Measurements from ENCODE around the gene MPO. TPM values are rescaled to one million over a fixed set of nuclear protein-coding genes. Genes with fewer than 3 reads are reported as not detected.

The MPO gene
- total RNA-seq, 2 donors from 2014 or later, result not detected

DNA sequence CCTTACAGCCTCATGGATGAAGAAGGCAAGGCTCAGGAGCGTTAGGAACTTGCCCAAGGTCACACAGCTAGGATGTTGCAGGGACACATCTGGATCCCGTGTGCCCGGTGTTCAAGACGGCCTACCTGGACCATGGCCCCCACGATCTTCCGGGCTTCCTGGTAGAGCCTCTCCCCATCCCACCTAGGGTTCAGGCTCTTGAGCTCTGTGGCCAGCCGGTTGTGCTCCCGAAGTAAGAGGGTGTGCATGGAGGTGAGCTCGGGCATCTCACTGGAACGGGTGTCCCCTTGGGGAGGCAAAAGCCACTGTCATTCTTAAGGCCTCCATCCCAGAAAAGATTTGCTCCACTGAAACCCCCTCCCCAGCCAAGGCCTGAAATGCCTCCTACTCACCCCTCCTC lies 5.3 kb downstream of the MPO start:
- H3K36me3 Mint-ChIP-seq (ENCODE audit: low read depth), result no peaks in the 10 kb centered on the region
- no peak overlapping the region for H3K27ac Mint-ChIP-seq
- no peak for DNase-seq
- H3K4me1 ChIP-seq (ENCODE audit: control insufficient read depth, insufficient read depth, low read length), result no peaks in the 10 kb centered on the region
- no peaks in the 10 kb centered on the region for H3K4me1 Mint-ChIP-seq
- H3K27ac ChIP-seq (ENCODE audit: low read depth, low read length), result no peak overlapping the region
- no peak overlapping the region for H3K4me3 Mint-ChIP-seq
- TF ChIP-seq, protein P1, sequence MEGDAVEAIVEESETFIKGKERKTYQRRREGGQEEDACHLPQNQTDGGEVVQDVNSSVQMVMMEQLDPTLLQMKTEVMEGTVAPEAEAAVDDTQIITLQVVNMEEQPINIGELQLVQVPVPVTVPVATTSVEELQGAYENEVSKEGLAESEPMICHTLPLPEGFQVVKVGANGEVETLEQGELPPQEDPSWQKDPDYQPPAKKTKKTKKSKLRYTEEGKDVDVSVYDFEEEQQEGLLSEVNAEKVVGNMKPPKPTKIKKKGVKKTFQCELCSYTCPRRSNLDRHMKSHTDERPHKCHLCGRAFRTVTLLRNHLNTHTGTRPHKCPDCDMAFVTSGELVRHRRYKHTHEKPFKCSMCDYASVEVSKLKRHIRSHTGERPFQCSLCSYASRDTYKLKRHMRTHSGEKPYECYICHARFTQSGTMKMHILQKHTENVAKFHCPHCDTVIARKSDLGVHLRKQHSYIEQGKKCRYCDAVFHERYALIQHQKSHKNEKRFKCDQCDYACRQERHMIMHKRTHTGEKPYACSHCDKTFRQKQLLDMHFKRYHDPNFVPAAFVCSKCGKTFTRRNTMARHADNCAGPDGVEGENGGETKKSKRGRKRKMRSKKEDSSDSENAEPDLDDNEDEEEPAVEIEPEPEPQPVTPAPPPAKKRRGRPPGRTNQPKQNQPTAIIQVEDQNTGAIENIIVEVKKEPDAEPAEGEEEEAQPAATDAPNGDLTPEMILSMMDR (conservative IDR thresholded peaks at IDR 0.05), result no peak
- H3K9ac ChIP-seq (ENCODE audit: extremely low read depth, low read length, poor library complexity, severe bottlenecking), result no peak overlapping the region
- 93 to 94% methylated on average over 5 to 10 of the region's 10 CpGs for WGBS, 2 experiments (ENCODE audit: insufficient coverage in 1 of 2, insufficient read length in 1 of 2)
- no peaks in the 10 kb centered on the region for H3K27me3 ChIP-seq (ENCODE audit: control insufficient read depth, insufficient read depth, low read length, poor library complexity, severe bottlenecking)
- peaks cover 41% of the 10 kb centered on the region for H3K27me3 Mint-ChIP-seq (ENCODE audit: insufficient read depth)
- H3K36me3 ChIP-seq (ENCODE audit: control insufficient read depth, insufficient read depth, low read length), result no peaks in the 10 kb centered on the region
- no peaks in the 10 kb centered on the region for H3K9me3 ChIP-seq (ENCODE audit: control insufficient read depth, low read length)
- H3K9me3 Mint-ChIP-seq, result no peaks in the 10 kb centered on the region
- H3K4me3 ChIP-seq (ENCODE audit: low read length), result no peak overlapping the region

GRCh38 chr17:58273453-58274104 lies 7.2 kb downstream of the MPO start:
- Histone ChIP-seq H3K9ac (ENCODE audit: extremely low read depth, low read length, poor library complexity, severe bottlenecking) (no peak overlapping the region), H3K9me3 (ENCODE audit: control insufficient read depth, low read length) (no peaks in the 10 kb centered on the region), H3K4me3 (ENCODE audit: low read length) (no peak overlapping the region), H3K27ac (ENCODE audit: low read depth, low read length) (no peak overlapping the region), H3K36me3 (ENCODE audit: control insufficient read depth, insufficient read depth, low read length) (no peaks in the 10 kb centered on the region), H3K4me1 (ENCODE audit: control insufficient read depth, insufficient read depth, low read length) (no peaks in the 10 kb centered on the region), H3K27me3 (ENCODE audit: control insufficient read depth, insufficient read depth, low read length, poor library complexity, severe bottlenecking) (no peaks in the 10 kb centered on the region)
- 91 to 96% methylated on average over 12 to 15 of the region's 15 CpGs for WGBS, 2 experiments (ENCODE audit: insufficient coverage in 1 of 2, insufficient read length in 1 of 2)
- no peak for DNase-seq
- no peaks in the 10 kb centered on the region for H3K4me1 Mint-ChIP-seq
- H3K4me3 Mint-ChIP-seq, result no peak overlapping the region
- H3K27me3 Mint-ChIP-seq (ENCODE audit: insufficient read depth), result peaks cover 23% of the 10 kb centered on the region
- H3K27ac Mint-ChIP-seq, result no peak overlapping the region
- H3K9me3 Mint-ChIP-seq, result no peaks in the 10 kb centered on the region
- TF ChIP-seq, protein P1 (conservative IDR thresholded peaks at IDR 0.05), result no peak
- no peaks in the 10 kb centered on the region for H3K36me3 Mint-ChIP-seq (ENCODE audit: low read depth)

- H3K9ac ChIP-seq (ENCODE audit: extremely low read depth, low read length, poor library complexity, severe bottlenecking), result no peak overlapping the region
- no peak overlapping the region for H3K27ac ChIP-seq (ENCODE audit: low read depth, low read length)
- no peak overlapping the region for H3K4me3 Mint-ChIP-seq
- H3K4me1 Mint-ChIP-seq, result no peaks in the 10 kb centered on the region
- no peaks in the 10 kb centered on the region for H3K36me3 ChIP-seq (ENCODE audit: control insufficient read depth, insufficient read depth, low read length)
- no peaks in the 10 kb centered on the region for H3K4me1 ChIP-seq (ENCODE audit: control insufficient read depth, insufficient read depth, low read length)
- no peaks in the 10 kb centered on the region for H3K9me3 Mint-ChIP-seq
- no peak overlapping the region for H3K4me3 ChIP-seq (ENCODE audit: low read length)
- H3K36me3 Mint-ChIP-seq (ENCODE audit: low read depth), result no peaks in the 10 kb centered on the region
- H3K27ac Mint-ChIP-seq, result no peak overlapping the region
- no peaks in the 10 kb centered on the region for H3K27me3 ChIP-seq (ENCODE audit: control insufficient read depth, insufficient read depth, low read length, poor library complexity, severe bottlenecking)
- no peaks in the 10 kb centered on the region for H3K9me3 ChIP-seq (ENCODE audit: control insufficient read depth, low read length)
- DNase-seq, result no peak
- peaks cover 18% of the 10 kb centered on the region for H3K27me3 Mint-ChIP-seq (ENCODE audit: insufficient read depth)
- TF ChIP-seq, protein P1 (conservative IDR thresholded peaks at IDR 0.05), result no peak
- 87 to 89% methylated on average over 8 to 12 of the region's 12 CpGs for WGBS, 2 experiments (ENCODE audit: insufficient coverage in 1 of 2, insufficient read length in 1 of 2)
These were observed 8.1 kb downstream of the MPO start for GRCh38 chr17:58272367-58273280.
